ENCODE results near the gene UCK2. TPM values are rescaled to one million over a fixed set of nuclear protein-coding genes. Genes with fewer than 3 reads are reported as not detected.

The UCK2 gene
- total RNA-seq, 1 experiment from 2014 or later: 59.9 TPM

DNA sequence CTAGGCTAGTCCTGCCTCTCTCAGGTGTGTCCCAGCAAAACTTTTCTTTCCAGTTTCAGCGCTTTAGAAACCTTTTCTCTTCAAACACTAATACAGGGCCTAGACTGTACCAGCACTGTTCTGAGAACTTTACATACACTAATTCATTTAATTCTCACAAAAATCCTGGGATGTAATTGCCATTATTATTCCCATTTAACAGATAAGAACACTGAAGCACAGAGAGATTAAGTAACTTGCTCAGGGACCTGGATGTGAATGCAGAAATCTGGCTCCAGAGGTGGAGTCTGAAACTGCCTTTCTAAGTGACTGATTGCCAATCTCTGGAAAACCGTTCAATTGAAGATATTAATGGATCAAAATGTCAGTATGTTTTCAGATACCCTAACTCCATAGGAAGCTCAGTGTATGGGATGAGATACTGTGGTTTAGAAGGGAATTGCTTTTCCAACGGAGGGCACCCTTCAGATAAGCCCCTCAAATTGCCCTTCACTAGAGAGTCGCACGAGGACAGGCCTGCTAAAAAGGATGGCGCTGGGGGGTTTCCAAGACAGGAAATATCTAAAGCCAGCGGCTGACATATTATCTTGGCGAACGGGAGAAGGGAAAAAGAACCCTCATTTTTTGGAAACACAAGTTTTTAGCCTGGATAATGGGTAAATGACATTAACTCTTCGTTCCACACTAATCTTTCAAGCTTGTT, 698 bp upstream of the UCK2 start:
- TF ChIP-seq, protein P1, sequence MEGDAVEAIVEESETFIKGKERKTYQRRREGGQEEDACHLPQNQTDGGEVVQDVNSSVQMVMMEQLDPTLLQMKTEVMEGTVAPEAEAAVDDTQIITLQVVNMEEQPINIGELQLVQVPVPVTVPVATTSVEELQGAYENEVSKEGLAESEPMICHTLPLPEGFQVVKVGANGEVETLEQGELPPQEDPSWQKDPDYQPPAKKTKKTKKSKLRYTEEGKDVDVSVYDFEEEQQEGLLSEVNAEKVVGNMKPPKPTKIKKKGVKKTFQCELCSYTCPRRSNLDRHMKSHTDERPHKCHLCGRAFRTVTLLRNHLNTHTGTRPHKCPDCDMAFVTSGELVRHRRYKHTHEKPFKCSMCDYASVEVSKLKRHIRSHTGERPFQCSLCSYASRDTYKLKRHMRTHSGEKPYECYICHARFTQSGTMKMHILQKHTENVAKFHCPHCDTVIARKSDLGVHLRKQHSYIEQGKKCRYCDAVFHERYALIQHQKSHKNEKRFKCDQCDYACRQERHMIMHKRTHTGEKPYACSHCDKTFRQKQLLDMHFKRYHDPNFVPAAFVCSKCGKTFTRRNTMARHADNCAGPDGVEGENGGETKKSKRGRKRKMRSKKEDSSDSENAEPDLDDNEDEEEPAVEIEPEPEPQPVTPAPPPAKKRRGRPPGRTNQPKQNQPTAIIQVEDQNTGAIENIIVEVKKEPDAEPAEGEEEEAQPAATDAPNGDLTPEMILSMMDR (conservative IDR thresholded peaks at IDR 0.05): no peak
- TF ChIP-seq EZH2 (IDR thresholded peaks at IDR 0.05; ENCODE audit: low read depth): no peak
- POLR2A ChIA-PET (ENCODE audit: unreplicated experiment): interaction anchor here (0.6 kb wide), 1 partner anchor 129 kb away, joined by 3 read pairs; no protein-coding TSS in a partner anchor
- H3K9me2 ChIP-seq (ENCODE audit: insufficient read depth): no peaks in the 10 kb centered on the region
- H3K4me1 ChIP-seq (replicated peaks; ENCODE audit: insufficient read depth): peaks cover 17% of the 10 kb centered on the region
- no peaks in the 10 kb centered on the region for H3K9me3 ChIP-seq (ENCODE audit: insufficient read depth, low read depth)
- H3K79me2 ChIP-seq (ENCODE audit: low read depth): peaks cover 46% of the 10 kb centered on the region
- H3K27ac ChIP-seq: no peak overlapping the region
- no TSS peak for BruUV-seq (replicated peaks)
- intact Hi-C loops (cut with micrococcal nuclease; ENCODE audit: unreplicated experiment): loop anchor here (5.0 to 10.0 kb wide), 3 partner anchors 61 to 192 kb away; partner anchors contain the start of gene MGST3
- H3K36me3 ChIP-seq (ENCODE audit: low read depth): no peaks in the 10 kb centered on the region
- H3K27me3 ChIP-seq (ENCODE audit: insufficient read depth, low read depth): no peaks in the 10 kb centered on the region
- peaks cover 16% of the 10 kb centered on the region; the same call in 1 of the 2 replicates for H3F3A ChIP-seq (ENCODE audit: insufficient read depth, low read depth)
- peaks cover 19% of the 10 kb centered on the region; the same call in 1 of the 2 replicates for H4K20me1 ChIP-seq (ENCODE audit: insufficient read depth)
- CTCF ChIA-PET: no interaction called here
- H3K4me3 ChIP-seq: peak overlapping the region; percentile 62
- H2AFZ ChIP-seq: peak overlapping the region; percentile 92
- H3K4me2 ChIP-seq: peak overlapping the region; percentile 99
- DNase-seq: no peak

DNA sequence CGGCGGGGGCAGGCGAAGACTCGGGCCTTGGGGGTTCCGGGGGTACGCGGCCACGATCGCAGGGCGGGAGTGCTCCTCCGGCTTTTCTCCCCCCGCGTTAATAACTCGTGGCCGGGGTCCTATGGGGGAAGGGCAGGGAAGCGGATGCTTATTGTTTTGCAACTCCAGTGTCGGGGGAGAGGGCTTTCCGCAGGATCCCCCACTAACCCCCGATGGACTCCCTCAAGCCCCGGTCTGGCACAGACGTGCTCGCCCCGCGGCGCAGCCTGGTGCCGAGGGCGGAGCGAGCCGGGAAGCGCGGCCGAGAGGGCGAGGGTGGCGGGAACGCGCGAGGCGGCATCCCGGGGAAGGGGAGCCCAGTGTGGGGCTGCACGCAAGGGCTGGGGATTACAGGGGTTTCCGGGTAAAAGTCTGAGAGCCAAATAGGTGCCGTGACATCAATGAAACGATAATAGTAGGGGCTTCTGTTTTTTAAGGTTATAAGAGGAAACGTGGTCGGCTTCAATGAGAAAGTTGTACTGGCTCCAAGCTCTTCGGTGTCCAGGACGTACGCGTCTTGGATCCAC, 772 bp downstream of the UCK2 start:
- H3K9me3 ChIP-seq (ENCODE audit: insufficient read depth, low read depth): no peaks in the 10 kb centered on the region
- DNase-seq: peak in 1 of 2 experiments; percentile 44
- TF ChIP-seq EZH2 (IDR thresholded peaks at IDR 0.05; ENCODE audit: low read depth): no peak
- TF ChIP-seq, protein P1 (conservative IDR thresholded peaks at IDR 0.05): no peak
- peaks cover 16% of the 10 kb centered on the region; the same call in 1 of the 2 replicates for H3F3A ChIP-seq (ENCODE audit: insufficient read depth, low read depth)
- intact Hi-C loops (cut with micrococcal nuclease; ENCODE audit: unreplicated experiment): loop anchor here (2.0 to 10.0 kb wide), 4 partner anchors 59 to 193 kb away; partner anchors contain the start of gene MGST3
- H3K27me3 ChIP-seq (ENCODE audit: insufficient read depth, low read depth): no peaks in the 10 kb centered on the region
- no peaks in the 10 kb centered on the region for H3K9me2 ChIP-seq (ENCODE audit: insufficient read depth)
- H4K20me1 ChIP-seq (ENCODE audit: insufficient read depth): peaks cover 31% of the 10 kb centered on the region
- H3K4me2 ChIP-seq: peak overlapping the region; percentile 99
- CTCF ChIA-PET: no interaction called here
- H3K4me3 ChIP-seq: peak overlapping the region; percentile 62
- H3K79me2 ChIP-seq (ENCODE audit: low read depth): peaks cover 60% of the 10 kb centered on the region
- peak overlapping the region; percentile 81 for H2AFZ ChIP-seq
- H3K27ac ChIP-seq: peak overlapping the region; percentile 79
- peaks cover 17% of the 10 kb centered on the region for H3K4me1 ChIP-seq (replicated peaks; ENCODE audit: insufficient read depth)
- BruUV-seq (replicated peaks): TSS peak; percentile 63
- no peaks in the 10 kb centered on the region for H3K36me3 ChIP-seq (ENCODE audit: low read depth)
- POLR2A ChIA-PET (ENCODE audit: unreplicated experiment): interaction anchor here (0.9 kb wide), 1 partner anchor 59 kb away, joined by 8 read pairs; the partner anchor contains the start of gene TMCO1

DNA sequence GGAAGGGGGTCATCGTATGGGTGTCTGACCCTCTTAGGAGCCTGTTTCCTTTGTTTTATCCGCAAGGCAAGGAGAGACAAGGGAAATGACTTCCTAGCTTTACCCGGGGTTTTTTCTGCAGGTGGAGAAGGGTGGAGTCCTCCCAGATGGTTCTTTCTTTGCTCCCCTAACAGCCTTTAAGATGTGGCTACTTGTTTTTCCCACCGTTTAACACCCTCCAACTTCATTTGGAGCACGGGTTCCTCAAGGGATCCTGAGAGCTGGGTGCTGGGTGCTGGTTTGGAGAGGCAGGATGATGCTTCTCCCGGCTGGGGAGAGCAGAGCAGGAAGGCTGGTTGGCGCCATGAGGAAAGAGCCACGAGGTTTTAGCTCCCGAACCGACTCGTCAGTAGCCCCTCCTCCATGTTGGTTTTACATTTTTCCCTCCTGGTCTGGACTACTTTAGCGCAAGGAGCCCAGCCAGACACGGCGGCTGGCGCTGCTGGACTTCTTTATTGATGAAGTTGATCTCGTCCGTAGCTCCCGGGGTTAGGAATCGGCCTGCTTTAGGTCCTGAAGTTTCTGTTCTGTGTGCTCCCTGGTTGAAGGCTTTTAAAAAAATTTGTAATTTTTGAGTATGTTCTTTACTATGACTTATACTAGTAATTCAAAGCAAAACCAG, 1.4 kb downstream of the UCK2 start:
- Histone ChIP-seq H3K27me3 (ENCODE audit: insufficient read depth, low read depth) (no peaks in the 10 kb centered on the region), H3K9me2 (ENCODE audit: insufficient read depth) (no peaks in the 10 kb centered on the region), H3K79me2 (ENCODE audit: low read depth) (peaks cover 66% of the 10 kb centered on the region), H3K4me3 (peak overlapping the region; percentile 62), H4K20me1 (ENCODE audit: insufficient read depth) (peaks cover 35% of the 10 kb centered on the region), H3K27ac (peak overlapping the region; percentile 79), H3K9me3 (ENCODE audit: insufficient read depth, low read depth) (no peaks in the 10 kb centered on the region), H2AFZ (peak overlapping the region; percentile 81), H3K4me2 (peak overlapping the region; percentile 99), H3K36me3 (ENCODE audit: low read depth) (no peaks in the 10 kb centered on the region), H3K4me1 (replicated peaks; ENCODE audit: insufficient read depth) (peaks cover 17% of the 10 kb centered on the region), H3F3A (ENCODE audit: insufficient read depth, low read depth) (peaks cover 16% of the 10 kb centered on the region; the same call in 1 of the 2 replicates)
- TF ChIP-seq EZH2 (IDR thresholded peaks at IDR 0.05; ENCODE audit: low read depth): no peak
- BruUV-seq (replicated peaks): TSS peak; percentile 46
- POLR2A ChIA-PET (ENCODE audit: unreplicated experiment): interaction anchor here (0.9 kb wide), 1 partner anchor 60 kb away, joined by 8 read pairs; the partner anchor contains the start of gene TMCO1
- peak; percentile 53 to 63 for DNase-seq
- CTCF ChIA-PET: no interaction called here
- intact Hi-C loops (cut with micrococcal nuclease; ENCODE audit: unreplicated experiment): loop anchor here (1.0 to 10.0 kb wide), 5 partner anchors 59 to 194 kb away; partner anchors contain the start of gene MGST3

Data from PC-9 (cell line).